A673 (cell line): Measurements from ENCODE around the gene MOV10. TPM values are rescaled to one million over a fixed set of nuclear protein-coding genes. Genes with fewer than 3 reads are reported as not detected.

Experiments
- BruUV-seq: library from RNA; stranded (reverse); fragments of 400-500 nt; replicated peaks from 2 replicates; lab custom pipeline; 2021; lab: Mats Ljungman, UMichigan
- CTCF ChIA-PET: fragments of 300-600 bp; sonication (Branson Sonifier 250); formaldehyde crosslinking; loops from one replicate; lab custom pipeline; 2022; ENCODE audit warnings: antibody characterized with exemption; lab: Charles Lee
- POLR2A ChIA-PET: fragments of 300-600 bp; sonication (Branson Sonifier 250); formaldehyde crosslinking; loops from one replicate; lab custom pipeline; 2022; ENCODE audit warnings: antibody characterized with exemption; ENCODE audit not compliant: low non-redundant PET; lab: Charles Lee
- DNase-seq: peaks from one replicate; pipeline ENCODE4 v3.0.0-alpha.2; 2015; ENCODE audit warnings: low spot score
- H3K27ac ChIP-seq: fragments of 200-600 bp; sonication (generic); 2 replicates; pipeline ENCODE4 v1.5.1; 2016; ENCODE audit warnings: mixed run types, low read depth, mild to moderate bottlenecking, mixed read lengths, antibody characterized with exemption, low read length; ENCODE audit not compliant: poor library complexity, severe bottlenecking
- H3K27me3 ChIP-seq: fragments of 200-600 bp; sonication (generic); replicated peaks from 2 replicates; pipeline ENCODE4 v1.6.1; 2017; ENCODE audit warnings: mixed run types, low read depth, mild to moderate bottlenecking, mixed read lengths, antibody characterized with exemption, low read length; ENCODE audit not compliant: insufficient read depth, poor library complexity
- H3K36me3 ChIP-seq: fragments of 200-600 bp; sonication (generic); 2 replicates; pipeline ENCODE4 v1.6.1; 2016; ENCODE audit warnings: mixed run types, mild to moderate bottlenecking, mixed read lengths, antibody characterized with exemption, low read length; ENCODE audit not compliant: insufficient read depth, poor library complexity, severe bottlenecking
- H3K4me1 ChIP-seq: fragments of 200-600 bp; sonication (generic); 2 replicates; pipeline ENCODE4 v1.6.1; 2017; ENCODE audit warnings: mixed run types, mild to moderate bottlenecking, mixed read lengths, antibody characterized with exemption, low read length; ENCODE audit not compliant: insufficient read depth, poor library complexity, severe bottlenecking
- H3K4me3 ChIP-seq: fragments of 200-600 bp; sonication (generic); 2 replicates; pipeline ENCODE4 v1.5.1; 2016; ENCODE audit warnings: low read depth, mixed run types, mild to moderate bottlenecking, mixed read lengths, low read length; ENCODE audit not compliant: poor library complexity, severe bottlenecking
- H3K9me3 ChIP-seq: fragments of 200-600 bp; sonication (generic); 2 replicates; pipeline ENCODE4 v1.6.1; 2016; ENCODE audit warnings: mixed run types, low read depth, mild to moderate bottlenecking, mixed read lengths, antibody characterized with exemption, low read length; ENCODE audit not compliant: poor library complexity, severe bottlenecking
- CTCF ChIP-seq: fragments of 300-800, 200-600 bp; sonication (generic); conservative IDR thresholded peaks from 2 replicates; pipeline ENCODE4 v1.5.1; 2017; ENCODE audit warnings: low read depth, mild to moderate bottlenecking, antibody characterized with exemption, low read length, moderate library complexity, mixed read lengths
- EZH2 ChIP-seq: fragments of 200-600 bp; sonication (generic); IDR thresholded peaks from 2 replicates; pipeline ENCODE4 v1.6.1; 2017; ENCODE audit warnings: borderline replicate concordance, low read depth, mild to moderate bottlenecking, mixed read lengths, antibody characterized with exemption, low read length; ENCODE audit not compliant: poor library complexity, severe bottlenecking
- intact Hi-C: fragments of 100-400 bp; cut with micrococcal nuclease; formaldehyde crosslinking; loops from one replicate; pipeline ENCODE4 v1.10.0; 2022; ENCODE audit not compliant: unreplicated experiment
- total RNA-seq: library from RNA; stranded (reverse); gene quantifications from 2 replicates; pipeline ENCODE4 v1.2.3, GENCODE V29; 2021

MOV10 gene
- total RNA-seq, 1 experiment from 2014 or later, result 87.1 TPM

GRCh38 chr1:112675728-112676381 lies 1.4 kb downstream of the MOV10 start:
- no peaks in the 10 kb centered on the region for H3K9me3 ChIP-seq
- peaks cover 16% of the 10 kb centered on the region for H3K4me1 ChIP-seq
- CTCF ChIA-PET, result interaction anchor here (1.2 kb wide), 1 partner anchor 174 kb away, joined by 4 read pairs; no protein-coding TSS in a partner anchor
- H3K36me3 ChIP-seq, result peaks cover 2% of the 10 kb centered on the region
- POLR2A ChIA-PET, result no interaction called here
- TSS peak; percentile 26 for BruUV-seq
- H3K27ac ChIP-seq, result peak overlapping the region; percentile 92
- H3K27me3 ChIP-seq, result no peaks in the 10 kb centered on the region
- intact Hi-C loops, result loop anchor here (10.0 kb wide), 1 partner anchor 51 kb away; no protein-coding TSS in a partner anchor
- H3K4me3 ChIP-seq, result peak overlapping the region; percentile 84
- TF ChIP-seq CTCF (no peak), EZH2 (no peak)
- no peak for DNase-seq

GRCh38 chr1:112676543-112676942 lies 2.1 kb downstream of the MOV10 start:
- no peaks in the 10 kb centered on the region for H3K36me3 ChIP-seq
- no peak overlapping the region for H3K27ac ChIP-seq
- H3K9me3 ChIP-seq, result no peaks in the 10 kb centered on the region
- H3K27me3 ChIP-seq, result no peaks in the 10 kb centered on the region
- no TSS peak for BruUV-seq
- peaks cover 16% of the 10 kb centered on the region for H3K4me1 ChIP-seq
- no peak overlapping the region for H3K4me3 ChIP-seq
- intact Hi-C loops, result loop anchor here (10.0 kb wide), 1 partner anchor 52 kb away; no protein-coding TSS in a partner anchor
- no peak for TF ChIP-seq EZH2
- TF ChIP-seq CTCF, result no peak
- DNase-seq, result no peak
- CTCF ChIA-PET, result no interaction called here
- POLR2A ChIA-PET, result no interaction called here

- Histone ChIP-seq H3K27ac (no peak overlapping the region), H3K4me3 (no peak overlapping the region), H3K36me3 (no peaks in the 10 kb centered on the region), H3K4me1 (peaks cover 16% of the 10 kb centered on the region), H3K27me3 (no peaks in the 10 kb centered on the region), H3K9me3 (no peaks in the 10 kb centered on the region)
- ChIA-PET POLR2A (no interaction called here), CTCF (no interaction called here)
- intact Hi-C loops, result loop anchor here (10.0 kb wide), 1 partner anchor 53 kb away; no protein-coding TSS in a partner anchor
- DNase-seq, result no peak
- TF ChIP-seq CTCF (no peak), EZH2 (no peak)
- no TSS peak for BruUV-seq
These were observed 3.0 kb downstream of the MOV10 start for GRCh38 chr1:112677501-112677900.
